D341Med (cell line): ENCODE results near the gene COX20.

Experiments
- DNase-seq: peaks from one replicate; pipeline ENCODE4 v3.0.0; 2012; ENCODE audit warnings: low spot score

Gene COX20

GRCh38 chr1:244874974-244875579, 39.6 kb downstream of the COX20 start:
- DNase-seq, result no peak

GRCh38 chr1:244876228-244876910, 40.9 kb downstream of the COX20 start:
- DNase-seq, result no peak

DNA sequence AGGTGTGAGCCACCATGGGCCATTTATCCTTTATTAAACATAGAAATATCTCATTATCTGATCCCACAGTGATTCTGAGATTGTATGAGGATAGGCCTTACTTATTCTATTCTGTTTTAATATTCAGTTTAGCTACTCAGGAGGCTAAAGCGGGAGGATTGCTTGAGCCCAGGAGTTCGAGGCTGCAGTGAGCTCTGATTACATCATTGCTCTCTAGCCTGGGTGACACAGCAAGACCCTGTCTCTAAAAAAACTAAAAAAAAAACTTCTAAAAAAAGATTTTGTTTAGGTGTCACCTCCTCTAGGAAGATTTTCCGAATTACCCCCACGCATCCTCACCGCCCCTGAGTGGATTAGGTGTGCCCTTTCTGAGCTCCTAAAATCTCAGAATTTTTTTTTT, 43.2 kb downstream of the COX20 start:
- no peak for DNase-seq

DNA sequence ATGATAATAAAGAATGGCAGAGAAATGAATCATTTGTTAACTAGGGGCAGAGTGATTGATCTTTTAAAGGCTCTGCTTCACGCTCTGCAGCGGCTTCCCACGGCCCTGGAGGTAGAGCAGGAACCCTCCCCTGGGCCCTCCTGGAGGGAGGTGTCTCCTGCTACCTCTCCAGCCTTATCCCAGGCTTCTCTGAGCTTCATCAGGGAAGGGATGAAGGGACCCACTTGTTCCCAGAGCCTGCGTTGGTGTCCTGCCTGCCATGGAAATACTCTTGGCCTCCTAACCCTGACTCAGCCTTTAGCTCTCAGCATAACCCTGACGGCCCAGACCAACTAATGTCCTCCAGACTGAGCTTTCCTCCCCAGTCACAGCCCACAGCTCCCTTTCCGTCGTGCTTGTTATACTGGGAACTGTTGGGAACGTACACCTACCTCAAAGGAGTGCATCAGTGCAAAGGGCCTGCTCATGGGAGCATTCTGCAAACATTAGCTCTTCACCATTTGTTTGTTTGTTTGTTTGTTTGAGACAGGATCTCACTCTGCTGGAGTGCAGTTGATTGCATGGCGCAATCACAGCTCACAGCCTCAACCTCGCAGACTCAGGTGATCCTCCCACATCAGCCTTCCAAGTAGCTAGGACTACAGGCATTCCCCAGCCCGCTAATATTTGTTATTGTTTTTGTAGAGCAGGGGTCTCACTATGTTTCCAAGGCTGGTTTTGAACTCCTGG, 46.3 kb downstream of the COX20 start:
- DNase-seq, result no peak

GRCh38 chr1:244887281-244887680, 51.8 kb downstream of the COX20 start:
- DNase-seq, result no peak

DNA sequence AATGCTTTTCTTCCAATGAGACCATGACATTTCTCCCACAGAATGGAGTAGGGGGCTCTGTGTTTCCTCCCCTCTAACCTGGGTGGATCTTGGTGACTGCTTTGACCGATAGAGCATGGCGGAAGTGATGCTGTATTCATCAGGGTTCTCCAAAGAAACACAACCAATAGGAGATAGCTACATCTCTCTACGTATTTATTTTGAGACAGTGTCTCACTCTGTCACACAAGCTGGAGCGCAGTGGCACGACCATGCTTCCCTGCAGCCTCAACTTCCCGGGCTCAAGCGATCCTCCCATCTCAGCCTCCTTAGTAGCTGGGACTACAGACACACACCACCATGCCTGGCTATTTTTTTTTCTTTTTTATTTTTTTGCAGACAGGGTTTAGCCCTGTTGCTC, 58.4 kb downstream of the COX20 start:
- no peak for DNase-seq
